SK-N-SH treated with all-trans-retinoic acid at 6 μM for 48 hours (cell line): ENCODE data around the gene CEP57.

Source experiments
- ISL1 ChIP-seq: fragments of 250-450 bp; sonication (Bioruptor Pico); IDR thresholded peaks from 2 replicates; pipeline ENCODE4 v2.1.2; 2022; ENCODE audit warnings: mild to moderate bottlenecking, moderate library complexity
- RARB ChIP-seq: fragments of 250-450 bp; sonication (Bioruptor Pico); IDR thresholded peaks from 2 replicates; pipeline ENCODE4 v1.8.0; 2021; ENCODE audit warnings: mild to moderate bottlenecking, moderate library complexity
- TCF4 ChIP-seq: fragments of 250-450 bp; sonication (Bioruptor Pico); IDR thresholded peaks from 2 replicates; pipeline ENCODE4 v1.8.0; 2021; ENCODE audit warnings: mild to moderate bottlenecking, moderate library complexity, borderline replicate concordance
- ZFP3 ChIP-seq: fragments of 250-450 bp; sonication (Bioruptor Pico); IDR thresholded peaks from 2 replicates; pipeline ENCODE4 v1.5.0; 2020; ENCODE audit warnings: mild to moderate bottlenecking, moderate library complexity

GRCh38 chr11:95789506-95790122 is 684 bp upstream of the CEP57 start, which contains the start of gene FAM76B:
- TF ChIP-seq TCF4 (CRISPR knock-in tag) (no peak), ZFP3 (CRISPR knock-in tag) (0 out of 2 replicates have a peak, but pooled peaks have one; percentile 23), ISL1 (CRISPR knock-in tag) (no peak), RARB (CRISPR knock-in tag) (no peak)
